Renal pelvis (tissue), 4 donors: ENCODE results near the gene NCOA1. TPM values are rescaled to one million over a fixed set of nuclear protein-coding genes. Genes with fewer than 3 reads are reported as not detected.
"Not testable (repeated sequence)": the region's sequence is repeated elsewhere in the genome, so short reads cannot be mapped to it uniquely, and the experiment has no call there.

Experiments
- DNase-seq: peaks from one replicate; pipeline ENCODE4 v3.0.0-alpha.2; 2013
- polyA plus RNA-seq, 3 donors: library from polyadenylated mRNA; unstranded; fragments of 120-200 nt; gene quantifications; one replicate each; pipeline ENCODE4 v1.2.1, GENCODE V29; 2013; ENCODE audit not compliant: insufficient read length in 3 of 3

The NCOA1 gene
- polyA plus RNA-seq, 3 donors = 42.1 to 43.5 (median 42.9) TPM

- no peak for DNase-seq
Observed at GRCh38 chr2:24571828-24572442, 80.9 kb downstream of the NCOA1 start.

- DNase-seq = no peak
Observed at GRCh38 chr2:24576146-24576545, 85.1 kb downstream of the NCOA1 start.

GRCh38 chr2:24576617-24577016, 85.6 kb downstream of the NCOA1 start:
- no peak for DNase-seq

GRCh38 chr2:24577481-24577880, 86.4 kb downstream of the NCOA1 start:
- DNase-seq = no peak

GRCh38 chr2:24579053-24579803, 88.2 kb downstream of the NCOA1 start:
- no peak for DNase-seq

- DNase-seq = no peak
Observed at GRCh38 chr2:24580561-24580960, 89.5 kb downstream of the NCOA1 start.

- not testable (repeated sequence) for DNase-seq
Observed at GRCh38 chr2:24581971-24582370, 90.9 kb downstream of the NCOA1 start.

- no peak for DNase-seq
Observed at GRCh38 chr2:24586955-24587354, 95.9 kb downstream of the NCOA1 start.

GRCh38 chr2:24588294-24588693, 97.2 kb downstream of the NCOA1 start:
- DNase-seq = no peak

GRCh38 chr2:24592441-24593100, 101.5 kb downstream of the NCOA1 start:
- DNase-seq = no peak

GRCh38 chr2:24594283-24594682, 103.2 kb downstream of the NCOA1 start:
- DNase-seq = no peak

GRCh38 chr2:24597181-24597870, 106.3 kb downstream of the NCOA1 start:
- DNase-seq = no peak

GRCh38 chr2:24600140-24600539, 109.1 kb downstream of the NCOA1 start:
- not testable (repeated sequence) for DNase-seq

- no peak for DNase-seq
Observed at GRCh38 chr2:24611631-24612030, 120.6 kb downstream of the NCOA1 start.

- DNase-seq = no peak
Observed at GRCh38 chr2:24613154-24613814, 122.2 kb downstream of the NCOA1 start.

GRCh38 chr2:24616616-24617015, 125.6 kb downstream of the NCOA1 start:
- DNase-seq = no peak

- DNase-seq = no peak
Observed at GRCh38 chr2:24617424-24617823, 126.4 kb downstream of the NCOA1 start.

- DNase-seq = no peak
Observed at GRCh38 chr2:24618144-24618543, 127.1 kb downstream of the NCOA1 start.

- no peak for DNase-seq
Observed at GRCh38 chr2:24618680-24619079, 127.6 kb downstream of the NCOA1 start.

GRCh38 chr2:24620936-24621335, 129.9 kb downstream of the NCOA1 start:
- DNase-seq = no peak

GRCh38 chr2:24621779-24622538, 130.9 kb downstream of the NCOA1 start:
- no peak for DNase-seq
